GM19035 (cell line): ENCODE data around the gene PTTG2.

ENCODE experiments used
- ATAC-seq: cut with Tn5 transposase; IDR thresholded peaks from one replicate; pipeline ENCODE4 v1.9.1; 2021; ENCODE audit not compliant: unreplicated experiment

PTTG2 gene

GRCh38 chr4:37982736-37983135 is 22.5 kb downstream of the PTTG2 start:
- no peak for ATAC-seq

DNA sequence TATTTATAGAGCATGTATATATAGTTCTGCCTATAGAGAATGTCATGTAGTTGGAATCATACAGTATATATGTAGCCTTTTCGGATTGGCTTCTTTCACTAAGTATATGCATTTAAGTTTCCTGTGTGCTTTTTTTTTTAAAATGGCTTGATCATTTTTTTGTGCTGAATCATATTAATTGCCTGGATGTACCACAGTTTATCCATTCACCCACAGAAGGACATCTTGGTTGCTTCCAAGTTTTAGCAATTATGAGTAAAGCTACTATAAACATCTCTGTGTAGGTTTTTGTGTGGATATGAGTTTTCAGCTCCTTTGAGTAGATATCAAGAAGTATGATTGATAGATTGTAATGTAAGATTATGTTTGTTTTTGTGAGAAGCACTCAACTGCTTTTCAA is 23.8 kb downstream of the PTTG2 start:
- ATAC-seq: no peak

DNA sequence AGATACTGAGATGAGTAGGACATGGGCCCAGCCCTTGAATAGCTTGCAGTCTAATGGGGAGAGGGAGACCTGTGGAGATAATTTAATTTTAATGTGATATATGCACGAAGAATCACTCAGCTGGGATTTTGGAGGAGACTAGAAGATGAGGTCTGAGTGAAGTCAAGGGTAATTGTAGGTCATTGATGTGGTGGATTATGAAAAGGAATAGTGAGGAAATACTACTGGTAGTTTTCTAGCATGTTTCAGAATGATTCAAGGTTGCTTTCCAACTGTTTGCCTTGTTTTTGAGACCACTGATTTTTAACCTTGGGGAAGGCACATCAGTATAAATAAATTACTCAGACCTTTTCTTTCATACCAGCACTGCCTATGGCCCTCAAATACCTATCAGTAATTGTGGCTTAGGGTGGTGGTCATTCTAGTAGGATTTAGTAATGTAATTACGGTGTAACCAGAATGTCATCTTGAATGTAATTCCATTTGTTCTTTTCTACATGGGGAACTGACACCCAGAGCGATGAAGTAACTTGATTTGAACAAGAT is 25.6 kb downstream of the PTTG2 start:
- ATAC-seq: no peak

DNA sequence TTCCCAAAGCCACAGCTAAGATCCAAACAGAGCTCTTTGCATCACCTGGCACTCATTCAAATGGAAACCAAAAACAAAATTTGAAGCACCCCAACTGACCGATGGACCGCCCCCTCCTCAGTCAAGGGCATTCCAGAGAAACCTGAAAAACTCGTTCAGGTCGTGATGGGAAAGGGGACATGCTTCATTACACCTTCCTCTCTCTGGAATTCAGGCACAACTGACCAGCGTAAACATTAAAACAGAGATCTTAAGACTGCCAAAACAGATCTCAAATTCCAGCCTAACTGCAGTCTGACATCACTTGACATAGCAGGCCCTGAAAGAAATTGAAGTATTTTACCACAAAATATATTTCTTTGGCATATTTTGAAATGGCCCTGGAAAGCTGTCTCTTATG is 28.5 kb downstream of the PTTG2 start:
- no peak for ATAC-seq

- no peak for ATAC-seq
These were observed 29.4 kb downstream of the PTTG2 start for GRCh38 chr4:37989398-37990260.

- ATAC-seq: no peak
These were observed 30.6 kb downstream of the PTTG2 start for GRCh38 chr4:37990731-37991245.

DNA sequence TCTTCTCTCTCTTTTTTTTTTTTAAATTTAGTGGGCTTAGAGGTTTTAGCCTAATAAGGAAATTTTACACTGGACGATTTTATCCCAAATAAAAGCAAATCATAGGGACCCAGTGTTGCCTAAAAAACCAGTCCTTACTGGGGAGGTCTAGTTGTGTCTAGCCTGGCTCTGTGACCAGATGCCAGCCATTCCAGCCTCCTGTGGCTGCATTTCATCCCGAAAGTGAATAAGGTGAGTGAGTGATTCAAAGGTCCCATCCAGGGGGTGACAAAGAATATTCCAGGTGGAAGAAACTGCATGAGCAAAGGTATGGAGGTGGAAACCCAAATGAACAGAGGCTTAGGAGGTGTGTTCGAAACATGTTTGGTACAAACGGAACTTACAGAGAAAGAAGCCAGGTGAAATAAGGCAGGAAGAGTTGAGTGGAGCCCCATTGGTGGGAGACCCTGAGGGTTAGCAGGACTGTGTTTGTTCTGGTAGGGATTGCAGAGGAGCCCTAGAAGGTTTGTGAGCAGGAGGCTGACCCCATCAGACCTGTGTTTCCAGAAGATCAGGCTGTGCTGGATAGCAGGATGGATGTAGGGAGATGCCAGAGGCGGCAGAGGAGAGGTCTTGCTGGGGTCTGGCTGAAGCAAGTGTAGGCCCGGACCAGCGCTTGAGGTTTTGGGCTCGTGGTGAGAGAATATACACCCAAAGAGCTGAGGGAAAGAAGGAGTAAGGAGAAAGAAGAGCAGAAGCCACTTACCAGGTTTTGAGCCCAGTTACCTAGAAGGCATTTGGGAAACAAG is 31.6 kb downstream of the PTTG2 start:
- ATAC-seq: no peak

DNA sequence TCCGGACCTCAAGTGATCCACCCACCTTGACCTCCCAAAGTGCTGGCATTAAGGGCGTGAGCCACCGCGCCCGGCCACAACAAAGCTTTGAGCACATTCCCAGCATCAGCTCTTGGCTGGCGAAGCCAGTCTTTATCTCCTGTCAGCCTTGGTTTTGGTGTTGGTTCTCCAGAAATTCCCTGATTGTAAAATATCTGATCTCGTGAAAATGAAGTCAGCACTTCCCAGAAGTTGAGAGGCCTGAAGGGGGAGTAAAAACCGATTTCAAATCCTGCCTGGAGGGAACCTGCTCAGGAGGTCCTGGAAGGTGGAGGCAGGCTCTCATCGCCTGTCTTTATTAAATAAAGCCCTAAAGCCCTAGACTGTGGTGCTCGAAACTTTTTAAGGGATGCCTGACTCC is 33.6 kb downstream of the PTTG2 start:
- ATAC-seq: no peak

DNA sequence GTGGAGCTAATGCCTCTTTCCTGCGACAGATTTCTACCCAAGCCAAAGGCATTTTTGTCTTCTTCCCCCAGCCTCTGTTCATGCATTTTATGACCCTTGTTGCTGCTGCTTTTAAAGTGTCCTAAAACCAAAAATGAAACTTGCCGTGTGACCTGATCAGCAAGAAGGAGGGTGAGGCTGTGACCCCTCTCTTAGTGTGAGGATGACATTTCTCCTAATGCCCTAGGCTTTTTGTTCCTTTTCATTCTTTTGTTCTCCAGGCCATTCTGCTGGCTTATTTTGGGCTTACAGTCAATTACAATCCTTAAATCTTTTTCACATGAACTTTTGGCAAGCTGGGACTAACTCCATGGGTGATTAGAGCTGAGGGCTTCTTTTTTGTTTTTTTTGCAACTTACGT is 34.4 kb downstream of the PTTG2 start:
- peak; percentile 73 for ATAC-seq

- ATAC-seq: no peak
These were observed 35.2 kb downstream of the PTTG2 start for GRCh38 chr4:37995299-37995821.

- ATAC-seq: no peak
These were observed 36.0 kb downstream of the PTTG2 start for GRCh38 chr4:37995981-37996775.

DNA sequence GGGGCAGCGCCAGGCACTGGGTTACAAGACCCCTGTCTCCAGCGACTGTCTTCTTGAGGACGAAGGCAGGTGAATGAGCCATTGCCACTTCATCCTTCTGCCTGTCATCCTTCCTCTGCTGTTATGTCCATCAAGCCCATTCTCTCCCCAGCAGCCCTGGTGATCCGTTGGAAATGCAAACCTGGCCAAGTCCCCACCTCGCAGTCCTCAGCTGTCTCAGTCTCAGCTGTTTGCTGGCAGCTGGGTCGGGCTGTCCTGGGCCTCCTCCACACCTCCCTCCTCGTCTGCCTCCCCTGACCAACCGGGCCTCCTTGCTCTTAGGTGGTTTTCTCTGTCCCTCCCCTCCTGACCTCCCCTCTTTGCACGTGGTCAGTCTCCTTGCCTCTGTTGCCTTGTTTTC is 38.0 kb downstream of the PTTG2 start:
- ATAC-seq: no peak

- ATAC-seq: no peak
These were observed 39.0 kb downstream of the PTTG2 start for GRCh38 chr4:37999000-37999716.

DNA sequence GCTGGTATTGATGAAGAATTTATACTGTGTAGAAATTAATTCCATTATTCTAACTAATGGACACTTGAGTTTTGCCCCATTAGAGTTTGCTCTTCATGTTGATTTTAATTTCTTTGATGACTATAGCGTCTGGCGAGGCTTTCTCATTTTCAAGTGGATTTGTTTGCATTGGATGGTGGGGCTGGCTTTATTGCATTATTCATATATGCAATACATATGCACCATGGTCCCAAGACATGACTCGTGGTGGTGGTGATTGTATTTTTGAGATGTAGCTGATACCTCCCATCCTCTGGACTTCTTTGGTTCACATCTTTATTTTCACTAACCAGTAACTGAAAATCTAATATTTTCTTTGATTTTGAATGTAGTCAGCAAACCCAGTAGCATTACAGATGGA is 39.8 kb downstream of the PTTG2 start:
- no peak for ATAC-seq

GRCh38 chr4:38001927-38002326 is 41.7 kb downstream of the PTTG2 start:
- no peak for ATAC-seq

DNA sequence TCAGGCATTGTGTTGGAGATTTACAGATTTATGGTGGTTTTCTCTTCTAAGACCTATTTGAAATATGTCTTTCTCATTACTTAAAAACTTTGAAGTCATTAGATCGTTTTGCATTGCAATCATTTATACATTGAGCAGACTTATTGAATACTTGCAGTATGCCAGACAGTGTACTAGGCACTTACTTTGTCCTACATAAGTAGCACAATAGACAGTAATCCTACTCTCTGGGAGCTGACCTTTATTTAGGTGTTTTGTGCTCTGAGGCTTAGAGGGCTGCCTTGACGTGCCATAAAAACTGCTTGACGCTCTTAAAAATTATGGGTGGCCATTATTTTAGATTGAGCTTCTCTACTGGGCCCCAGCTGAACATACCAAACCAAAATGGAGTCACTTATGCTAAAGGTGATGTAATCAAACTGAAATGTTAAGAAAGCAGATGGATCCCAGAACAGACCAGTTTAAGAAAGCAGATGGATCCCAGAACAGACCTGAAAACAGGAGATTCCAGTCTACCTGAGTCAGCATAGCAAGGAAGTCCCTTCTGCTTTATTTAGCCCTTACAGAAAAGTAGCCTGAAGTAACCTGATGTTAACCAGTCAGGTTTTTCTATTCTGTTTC is 42.4 kb downstream of the PTTG2 start:
- ATAC-seq: no peak

- no peak for ATAC-seq
These were observed 42.9 kb downstream of the PTTG2 start for GRCh38 chr4:38003102-38003501.

GRCh38 chr4:38003628-38004027 is 43.4 kb downstream of the PTTG2 start:
- no peak for ATAC-seq

- ATAC-seq: no peak
These were observed 43.9 kb downstream of the PTTG2 start for GRCh38 chr4:38004062-38004461.

DNA sequence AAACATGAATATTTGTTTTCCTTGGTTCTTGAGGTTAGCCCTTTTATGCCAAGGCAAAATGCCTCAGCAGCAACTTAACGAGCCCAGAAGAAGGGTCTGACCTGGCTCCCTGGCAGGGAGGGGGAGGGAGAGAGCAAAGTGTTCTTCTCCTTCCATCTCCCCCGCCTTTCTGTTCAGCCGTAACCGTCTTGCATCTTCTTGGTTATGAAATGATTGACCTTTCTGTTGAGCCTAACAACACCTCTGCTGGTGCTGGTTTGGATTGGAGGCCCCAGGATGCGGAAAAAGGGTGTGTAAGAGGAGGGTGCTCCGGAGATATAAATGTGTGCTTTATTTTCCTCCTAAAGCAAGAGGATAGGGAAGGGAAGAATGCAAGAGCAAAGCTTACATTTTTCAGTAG is 44.7 kb downstream of the PTTG2 start:
- ATAC-seq: no peak
